ENCODE results near the gene HOXC5. TPM values are rescaled to one million over a fixed set of nuclear protein-coding genes. Genes with fewer than 3 reads are reported as not detected.

The HOXC5 gene
- total RNA-seq, 2 experiments from 2014 or later: not detected

DNA sequence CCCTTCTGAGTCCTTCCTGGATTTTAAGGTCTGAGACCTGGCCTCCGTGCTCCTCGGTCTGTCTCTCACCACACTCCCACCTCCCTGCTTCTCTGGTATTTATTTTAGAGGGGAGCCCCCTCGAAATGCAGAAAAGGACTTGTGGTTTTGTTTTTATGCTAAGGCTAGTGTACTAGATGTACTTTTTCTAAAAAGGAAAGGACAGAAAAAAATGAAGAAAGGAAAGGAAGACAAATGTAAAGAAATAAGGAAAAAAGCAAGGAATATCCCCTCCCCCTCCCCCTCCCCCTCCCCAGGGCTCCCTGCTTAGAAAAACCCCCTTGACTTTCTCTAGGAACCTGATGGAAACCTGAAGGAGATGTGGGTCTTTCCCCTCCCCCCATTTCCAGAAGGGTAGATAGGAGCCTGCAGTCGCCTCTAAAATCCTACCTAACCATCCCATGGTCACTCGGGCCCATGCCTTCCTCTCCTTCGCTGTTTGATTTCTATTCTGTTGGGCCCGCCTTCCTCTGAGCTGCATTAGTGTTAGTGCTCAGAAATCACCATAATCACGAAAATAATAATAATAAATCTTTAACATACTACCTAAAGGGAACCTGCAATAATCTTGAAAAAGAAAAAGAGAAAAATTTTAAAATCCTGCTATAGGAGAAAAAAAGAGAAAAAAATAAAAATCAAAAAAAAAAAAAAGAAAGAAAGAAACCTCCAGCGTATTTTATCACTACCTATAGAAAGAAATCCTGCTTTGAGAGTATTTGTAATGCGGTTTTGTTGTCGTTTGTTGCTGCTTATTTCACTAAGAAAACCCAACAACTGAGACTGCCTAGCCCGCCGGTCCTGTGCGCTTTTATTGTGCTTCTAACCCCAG lies 21.0 kb upstream of the HOXC5 start:
- Histone ChIP-seq H2AFZ (ENCODE audit: low read length) (peak overlapping the region; percentile 15; the same call in 1 of the 2 replicates), H3K4me2 (ENCODE audit: low read length) (peak overlapping the region; percentile 27), H3K4me3 (ENCODE audit: low read depth, low read length, poor library complexity, severe bottlenecking) (peak overlapping the region; percentile 3), H3K9me2 (ENCODE audit: insufficient read depth, low read length) (no peaks in the 10 kb centered on the region), H3K9me3 (ENCODE audit: low read length) (no peaks in the 10 kb centered on the region), H3K27ac (ENCODE audit: low read depth, low read length, poor library complexity, severe bottlenecking) (no peak overlapping the region), H3K36me3 (ENCODE audit: insufficient read depth, low read length) (no peaks in the 10 kb centered on the region), H4K20me1 (ENCODE audit: insufficient read depth, low read length) (no peaks in the 10 kb centered on the region), H3K79me2 (ENCODE audit: insufficient read depth, low read depth, low read length) (no peaks in the 10 kb centered on the region), H3K4me1 (ENCODE audit: insufficient read depth, low read length, poor library complexity, severe bottlenecking) (peaks cover 20% of the 10 kb centered on the region)
- DNase-seq (ENCODE audit: low spot score): no peak
- POLR2A ChIA-PET: interaction anchor here (0.5 to 0.7 kb wide), 2 partner anchors 176 to 222 kb away, joined by 3 read pairs; no protein-coding TSS in a partner anchor
- BruUV-seq (replicated peaks): no TSS peak
- intact Hi-C loops (cut with micrococcal nuclease; ENCODE audit: unreplicated experiment): loop anchor here (10.0 kb wide), 1 partner anchor 343 kb away; no protein-coding TSS in a partner anchor
- CTCF ChIA-PET (ENCODE audit: unreplicated experiment): no interaction called here
- TF ChIP-seq, protein P1, sequence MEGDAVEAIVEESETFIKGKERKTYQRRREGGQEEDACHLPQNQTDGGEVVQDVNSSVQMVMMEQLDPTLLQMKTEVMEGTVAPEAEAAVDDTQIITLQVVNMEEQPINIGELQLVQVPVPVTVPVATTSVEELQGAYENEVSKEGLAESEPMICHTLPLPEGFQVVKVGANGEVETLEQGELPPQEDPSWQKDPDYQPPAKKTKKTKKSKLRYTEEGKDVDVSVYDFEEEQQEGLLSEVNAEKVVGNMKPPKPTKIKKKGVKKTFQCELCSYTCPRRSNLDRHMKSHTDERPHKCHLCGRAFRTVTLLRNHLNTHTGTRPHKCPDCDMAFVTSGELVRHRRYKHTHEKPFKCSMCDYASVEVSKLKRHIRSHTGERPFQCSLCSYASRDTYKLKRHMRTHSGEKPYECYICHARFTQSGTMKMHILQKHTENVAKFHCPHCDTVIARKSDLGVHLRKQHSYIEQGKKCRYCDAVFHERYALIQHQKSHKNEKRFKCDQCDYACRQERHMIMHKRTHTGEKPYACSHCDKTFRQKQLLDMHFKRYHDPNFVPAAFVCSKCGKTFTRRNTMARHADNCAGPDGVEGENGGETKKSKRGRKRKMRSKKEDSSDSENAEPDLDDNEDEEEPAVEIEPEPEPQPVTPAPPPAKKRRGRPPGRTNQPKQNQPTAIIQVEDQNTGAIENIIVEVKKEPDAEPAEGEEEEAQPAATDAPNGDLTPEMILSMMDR (conservative IDR thresholded peaks at IDR 0.05; ENCODE audit: low read length): no peak
- no peak for TF ChIP-seq EZH2phosphoT487 (IDR thresholded peaks at IDR 0.05; ENCODE audit: borderline replicate concordance, low read depth, low read length)

DNA sequence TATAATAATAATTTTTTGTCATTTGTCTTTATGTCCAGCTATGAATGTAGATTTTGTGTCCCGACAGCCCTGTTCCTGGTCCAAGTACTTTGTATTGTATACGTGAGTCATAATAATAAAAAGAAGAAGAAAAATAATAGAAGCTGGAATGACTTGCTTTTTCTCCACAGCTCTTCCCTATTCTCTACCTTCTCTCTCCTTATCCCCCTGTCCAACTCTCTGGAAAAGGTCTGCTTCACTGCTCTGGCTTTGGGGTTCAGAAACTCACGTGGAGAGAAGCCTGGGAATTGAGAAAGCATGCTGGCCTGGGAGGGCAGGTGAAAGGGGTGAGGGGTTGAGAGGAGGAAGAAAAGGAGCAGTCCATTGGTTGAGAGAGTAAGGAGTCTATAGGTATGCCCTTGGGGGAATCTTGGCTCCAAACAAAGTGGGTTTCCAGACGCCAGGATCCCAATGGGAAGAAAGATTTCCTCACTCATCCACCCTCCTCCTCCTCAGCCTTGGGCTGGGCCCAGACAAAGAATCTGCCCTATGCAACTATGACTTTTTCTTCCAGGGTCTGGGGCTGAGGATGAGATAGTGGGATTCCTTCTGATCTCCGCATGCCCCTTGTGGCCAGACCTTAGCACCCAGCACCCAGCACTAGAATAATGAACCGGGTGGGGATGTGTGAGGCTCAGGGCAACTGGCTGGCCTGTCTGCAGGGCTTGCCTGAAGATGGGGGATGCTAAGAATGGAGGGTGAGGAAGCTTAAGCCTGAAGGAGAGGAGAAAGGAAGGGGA lies 20.0 kb upstream of the HOXC5 start:
- Histone ChIP-seq H3K9me3 (ENCODE audit: low read length) (no peaks in the 10 kb centered on the region), H3K4me3 (ENCODE audit: low read depth, low read length, poor library complexity, severe bottlenecking) (no peak overlapping the region), H3K79me2 (ENCODE audit: insufficient read depth, low read depth, low read length) (no peaks in the 10 kb centered on the region), H3K4me1 (ENCODE audit: insufficient read depth, low read length, poor library complexity, severe bottlenecking) (peaks cover 19% of the 10 kb centered on the region), H4K20me1 (ENCODE audit: insufficient read depth, low read length) (no peaks in the 10 kb centered on the region), H3K27ac (ENCODE audit: low read depth, low read length, poor library complexity, severe bottlenecking) (no peak overlapping the region), H3K4me2 (ENCODE audit: low read length) (no peak overlapping the region), H2AFZ (ENCODE audit: low read length) (no peak overlapping the region), H3K9me2 (ENCODE audit: insufficient read depth, low read length) (no peaks in the 10 kb centered on the region), H3K36me3 (ENCODE audit: insufficient read depth, low read length) (no peaks in the 10 kb centered on the region)
- intact Hi-C loops (cut with micrococcal nuclease; ENCODE audit: unreplicated experiment): loop anchor here (10.0 kb wide), 1 partner anchor 342 kb away; no protein-coding TSS in a partner anchor
- no TSS peak for BruUV-seq (replicated peaks)
- TF ChIP-seq, protein P1 (conservative IDR thresholded peaks at IDR 0.05; ENCODE audit: low read length): peak; percentile 62
- TF ChIP-seq EZH2phosphoT487 (IDR thresholded peaks at IDR 0.05; ENCODE audit: borderline replicate concordance, low read depth, low read length): no peak
- ChIA-PET CTCF (ENCODE audit: unreplicated experiment) (interaction anchor here (0.6 kb wide), 1 partner anchor 188 kb away, joined by 3 read pairs; no protein-coding TSS in a partner anchor), POLR2A (interaction anchor here (0.5 to 1.7 kb wide), 3 partner anchors 15 to 221 kb away, joined by 3 to 6 read pairs (median 3); partner anchors contain the start of gene HOXC6)
- peak; percentile 36 for DNase-seq (ENCODE audit: low spot score)

Measured in OCI-LY7 (cell line).